T-helper 9 cell (primary cell): Measurements from ENCODE around the gene HLX.

ENCODE experiments used
- DNase-seq: peaks from one replicate; pipeline ENCODE4 v3.0.0-alpha.2; 2020

The HLX gene

GRCh38 chr1:220896092-220896491 lies 16.8 kb downstream of the HLX start:
- no peak for DNase-seq

- no peak for DNase-seq
Measured at GRCh38 chr1:220900842-220901241, 21.6 kb downstream of the HLX start.

- no peak for DNase-seq
Measured at GRCh38 chr1:220901881-220902280, 22.6 kb downstream of the HLX start.

GRCh38 chr1:220902916-220903315 lies 23.7 kb downstream of the HLX start:
- no peak for DNase-seq

GRCh38 chr1:220904876-220905275 lies 25.6 kb downstream of the HLX start:
- DNase-seq: no peak

GRCh38 chr1:220905650-220906560 lies 26.7 kb downstream of the HLX start:
- DNase-seq: no peak

GRCh38 chr1:220906561-220907334 lies 27.5 kb downstream of the HLX start:
- no peak for DNase-seq

- no peak for DNase-seq
Measured at GRCh38 chr1:220908757-220909156, 29.5 kb downstream of the HLX start.

GRCh38 chr1:220910021-220910420 lies 30.8 kb downstream of the HLX start:
- DNase-seq: no peak

- no peak for DNase-seq
Measured at GRCh38 chr1:220914283-220915116, 35.3 kb downstream of the HLX start.

GRCh38 chr1:220915117-220915440 lies 35.8 kb downstream of the HLX start:
- DNase-seq: no peak

GRCh38 chr1:220915954-220916353 lies 36.7 kb downstream of the HLX start:
- no peak for DNase-seq

GRCh38 chr1:220917101-220917500 lies 37.9 kb downstream of the HLX start:
- no peak for DNase-seq

GRCh38 chr1:220917535-220918209 lies 38.4 kb downstream of the HLX start:
- DNase-seq: no peak

- DNase-seq: no peak
Measured at GRCh38 chr1:220918285-220918951, 39.2 kb downstream of the HLX start.

- no peak for DNase-seq
Measured at GRCh38 chr1:220920967-220921366, 41.7 kb downstream of the HLX start.

GRCh38 chr1:220921498-220921897 lies 42.3 kb downstream of the HLX start:
- DNase-seq: no peak

- no peak for DNase-seq
Measured at GRCh38 chr1:220921971-220922635, 42.9 kb downstream of the HLX start.

- DNase-seq: no peak
Measured at GRCh38 chr1:220922951-220923350, 43.7 kb downstream of the HLX start.

- no peak for DNase-seq
Measured at GRCh38 chr1:220924331-220924970, 45.2 kb downstream of the HLX start.

GRCh38 chr1:220925707-220926106 lies 46.5 kb downstream of the HLX start:
- DNase-seq: no peak
